HG03442 (cell line): ENCODE data around the gene MTHFD2L.
"Not testable (repeated sequence)": the region's sequence is repeated elsewhere in the genome, so short reads cannot be mapped to it uniquely, and the experiment has no call there.

ENCODE experiments used
- ATAC-seq: cut with Tn5 transposase; IDR thresholded peaks from one replicate; pipeline ENCODE4 v1.9.1; 2021; ENCODE audit warnings: mild to moderate bottlenecking, moderate library complexity; ENCODE audit not compliant: unreplicated experiment

Gene MTHFD2L

GRCh38 chr4:74132188-74132587, 25.7 kb upstream of the MTHFD2L start:
- ATAC-seq, result not testable (repeated sequence)

- ATAC-seq, result no peak
Measured at GRCh38 chr4:74132944-74133343, 25.0 kb upstream of the MTHFD2L start.

- ATAC-seq, result peak; percentile 94
Measured at GRCh38 chr4:74133786-74134499, 24.0 kb upstream of the MTHFD2L start.

- ATAC-seq, result no peak
Measured at GRCh38 chr4:74134500-74134852, 23.4 kb upstream of the MTHFD2L start.

GRCh38 chr4:74146581-74147129, 11.3 kb upstream of the MTHFD2L start:
- ATAC-seq, result no peak

GRCh38 chr4:74148205-74148604, 9.7 kb upstream of the MTHFD2L start:
- ATAC-seq, result no peak

- ATAC-seq, result no peak
Measured at GRCh38 chr4:74152836-74153235, 5.1 kb upstream of the MTHFD2L start.

GRCh38 chr4:74156521-74156920, 1.4 kb upstream of the MTHFD2L start:
- ATAC-seq, result no peak

- ATAC-seq, result no peak
Measured at GRCh38 chr4:74157154-74157553, 764 bp upstream of the MTHFD2L start.

- ATAC-seq, result no peak
Measured at GRCh38 chr4:74158466-74159142, 686 bp downstream of the MTHFD2L start.

GRCh38 chr4:74159143-74159709, 1.3 kb downstream of the MTHFD2L start:
- no peak for ATAC-seq

- no peak for ATAC-seq
Measured at GRCh38 chr4:74161666-74162450, 3.9 kb downstream of the MTHFD2L start.

- no peak for ATAC-seq
Measured at GRCh38 chr4:74166135-74166534, 8.2 kb downstream of the MTHFD2L start.

- no peak for ATAC-seq
Measured at GRCh38 chr4:74166818-74167217, 8.9 kb downstream of the MTHFD2L start.

- ATAC-seq, result no peak
Measured at GRCh38 chr4:74167585-74167984, 9.7 kb downstream of the MTHFD2L start.

- ATAC-seq, result no peak
Measured at GRCh38 chr4:74168841-74169240, 10.9 kb downstream of the MTHFD2L start.

GRCh38 chr4:74173321-74173720, 15.4 kb downstream of the MTHFD2L start:
- ATAC-seq, result no peak

GRCh38 chr4:74174421-74174820, 16.5 kb downstream of the MTHFD2L start:
- ATAC-seq, result no peak

- ATAC-seq, result no peak
Measured at GRCh38 chr4:74174941-74175340, 17.0 kb downstream of the MTHFD2L start.

- ATAC-seq, result no peak
Measured at GRCh38 chr4:74175379-74175778, 17.5 kb downstream of the MTHFD2L start.

- no peak for ATAC-seq
Measured at GRCh38 chr4:74178798-74179197, 20.9 kb downstream of the MTHFD2L start.
